Measurements from ENCODE around the gene LRRN4. TPM values are rescaled to one million over a fixed set of nuclear protein-coding genes. Genes with fewer than 3 reads are reported as not detected.

LRRN4 gene
- total RNA-seq, 2 donors from 2014 or later, result 3.6 to 3.7 TPM

GRCh38 chr20:6000871-6001270, 53.0 kb downstream of the LRRN4 start:
- no peak for DNase-seq
- no peak for ATAC-seq
- intact Hi-C loops (cut with DNase I), result no loop called here

- DNase-seq, result no peak
- intact Hi-C loops (cut with DNase I), result no loop called here
- no peak for ATAC-seq
Measured at GRCh38 chr20:5999783-6000182, 54.1 kb downstream of the LRRN4 start.

- intact Hi-C loops (cut with DNase I), result no loop called here
- ATAC-seq (peak in 1 of 2 donors; percentile 53), DNase-seq (no peak)
Measured at GRCh38 chr20:5996765-5997164, 57.1 kb downstream of the LRRN4 start.

GRCh38 chr20:5991623-5992441, 62.0 kb downstream of the LRRN4 start:
- DNase-seq, result no peak
- intact Hi-C loops (cut with DNase I), result no loop called here

GRCh38 chr20:5990946-5991345, 62.9 kb downstream of the LRRN4 start:
- intact Hi-C loops (cut with DNase I), result no loop called here
- DNase-seq (no peak), ATAC-seq (no peak)

More at GRCh38 chr20:5991623-5992441, 62.0 kb downstream of the LRRN4 start:
- ATAC-seq, result no peak

Other genes with a start within 250 kb of the LRRN4 start
- 100 to 1,000 TPM in 1 of 2 donors, 10 to 100 TPM in 1; 50.1 to 229 TPM for gene CHGB, start 142.6 kb downstream of the LRRN4 start, total RNA-seq
- 10 to 100 TPM in 1 of 2 donors, 1 to 10 TPM in 1; 7.3 to 13.8 TPM for gene TRMT6, start 103.5 kb downstream of the LRRN4 start, total RNA-seq
- 1 to 10 TPM; 6.8 to 7.2 TPM for gene MCM8, start 103.4 kb downstream of the LRRN4 start, total RNA-seq
- gene CRLS1, start 47.9 kb downstream of the LRRN4 start, total RNA-seq, result 10 to 100 TPM; 73.9 to 83.5 TPM
- gene FERMT1, start 69.0 kb upstream of the LRRN4 start, total RNA-seq, result 1 to 10 TPM; 1.1 to 1.5 TPM

Data from left cardiac atrium (tissue), 4 donors.